ENCODE measurements around the gene ACSF2. TPM values are rescaled to one million over a fixed set of nuclear protein-coding genes. Genes with fewer than 3 reads are reported as not detected.

Gene ACSF2
- total RNA-seq, 1 experiment from 2014 or later, result 12.2 TPM

DNA sequence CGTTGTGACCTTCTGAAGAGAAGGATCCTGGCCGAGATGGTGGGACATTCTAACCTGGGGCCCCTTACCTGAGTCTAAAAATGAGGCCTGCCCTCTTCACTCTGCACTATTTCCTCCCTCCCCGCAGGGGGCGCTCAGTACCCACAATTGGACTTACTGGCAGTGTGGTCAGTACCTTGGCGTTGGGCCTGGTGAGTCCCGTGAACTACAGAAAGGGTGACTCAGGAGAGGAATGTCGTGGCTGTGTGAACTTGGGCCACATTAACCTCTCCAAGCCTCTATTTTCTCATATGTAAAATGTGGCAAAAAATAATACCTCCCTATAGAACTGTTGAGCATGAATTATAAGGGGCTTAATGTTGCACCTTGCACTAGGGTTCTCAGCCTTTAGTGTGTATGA is 56.5 kb downstream of the ACSF2 start:
- no peak overlapping the region for H2BK12ac ChIP-seq (ENCODE audit: insufficient read length, low read depth, low read length)
- peaks cover 5% of the 10 kb centered on the region for H3K27me3 Mint-ChIP-seq (ENCODE audit: low read depth)
- H3K56ac ChIP-seq (ENCODE audit: insufficient read length, low read depth, low read length), result no peak overlapping the region
- H3K36me3 Mint-ChIP-seq (ENCODE audit: insufficient read depth in 1 of 3, low read depth in 3 of 3), result peaks cover 2 to 37% (median 36%) of the 10 kb centered on the region in 3 experiments
- peak; percentile 92 for TF ChIP-seq CTCF (conservative IDR thresholded peaks at IDR 0.05)
- no peak overlapping the region for H2BK120ac ChIP-seq (ENCODE audit: low read depth, low read length, poor library complexity, severe bottlenecking)
- H3K9me3 Mint-ChIP-seq, result no peaks in the 10 kb centered on the region
- no peak overlapping the region for H2BK15ac ChIP-seq (ENCODE audit: low read depth, low read length)
- H3K4me3 Mint-ChIP-seq, result no peak overlapping the region
- no peaks in the 10 kb centered on the region for H3K79me1 ChIP-seq (ENCODE audit: insufficient read depth, low read depth, low read length, poor library complexity, severe bottlenecking)
- DNase-seq, result peak; percentile 94
- no peak overlapping the region for H3T11ph ChIP-seq (ENCODE audit: low read length)
- H4K5ac ChIP-seq (ENCODE audit: insufficient read length, low read depth, low read length), result no peak overlapping the region
- no peaks in the 10 kb centered on the region for H3K4me1 ChIP-seq (ENCODE audit: insufficient read depth, low read length)
- peaks cover 11 to 12% of the 10 kb centered on the region in 2 experiments for H3K4me1 Mint-ChIP-seq
- no peaks in the 10 kb centered on the region for H4K20me1 ChIP-seq (ENCODE audit: control insufficient read depth, insufficient read depth, insufficient read length)
- H3K14ac ChIP-seq (ENCODE audit: insufficient read depth, low read length), result no peak overlapping the region
- H3K27ac Mint-ChIP-seq, result peak overlapping the region in 1 of 3 experiments; percentile 67; a peak in 1 of 7 replicates
- no peaks in the 10 kb centered on the region for H3K23me2 ChIP-seq (ENCODE audit: insufficient read length, low read depth, low read length, poor library complexity, severe bottlenecking)
- H3K9me3 ChIP-seq (ENCODE audit: control insufficient read depth, low read depth, low read length), result no peaks in the 10 kb centered on the region
- H3K9ac ChIP-seq (ENCODE audit: extremely low read depth, insufficient read length, low read length), result no peak overlapping the region
- H3K27ac ChIP-seq (ENCODE audit: insufficient read length, low read depth, low read length), result no peak overlapping the region
- H3K4me2 ChIP-seq (ENCODE audit: insufficient read depth, insufficient read length, low read length), result no peak overlapping the region
- no peak overlapping the region for H3K18ac ChIP-seq (ENCODE audit: insufficient read length, low read depth, low read length)
- no peak overlapping the region for H3K23ac ChIP-seq (ENCODE audit: insufficient read length, low read depth, low read length)
- no peaks in the 10 kb centered on the region for H3K27me3 ChIP-seq (ENCODE audit: insufficient read depth, low read length)
- no peak overlapping the region for H4K91ac ChIP-seq (ENCODE audit: insufficient read length, low read depth, low read length)
- no peak overlapping the region for H3K4ac ChIP-seq (ENCODE audit: low read depth, low read length)
- H3K79me2 ChIP-seq (ENCODE audit: insufficient read depth, low read length), result no peaks in the 10 kb centered on the region
- WGBS (ENCODE audit: extremely low coverage, insufficient read length, low lambda C conversion rate), result no CpG with 5 or more reads among the region's 7 CpGs
- no peak overlapping the region for H2BK5ac ChIP-seq (ENCODE audit: insufficient read length, low read length)
- no peak overlapping the region for H2BK20ac ChIP-seq (ENCODE audit: low read depth, low read length, poor library complexity, severe bottlenecking)
- no peak overlapping the region for H2AK5ac ChIP-seq (ENCODE audit: insufficient read length, low read length)
- H4K8ac ChIP-seq (replicated peaks; ENCODE audit: insufficient read length, low read depth, low read length), result no peak overlapping the region
- H2AFZ ChIP-seq (ENCODE audit: low read length), result no peak overlapping the region
